Mucosa of stomach (tissue), 1 donor: Measurements from ENCODE around the gene NKIRAS2.

Experiments used
- H3K27me3 ChIP-seq: one replicate; pipeline ENCODE4 v1.7.0; 2013; ENCODE audit warnings: mild to moderate bottlenecking, low read length; ENCODE audit not compliant: control insufficient read depth, insufficient read depth
- H3K36me3 ChIP-seq: one replicate; pipeline ENCODE4 v1.7.0; 2013; ENCODE audit warnings: low read length; ENCODE audit not compliant: control insufficient read depth, insufficient read depth
- H3K4me1 ChIP-seq: one replicate; pipeline ENCODE4 v1.7.0; 2013; ENCODE audit warnings: mild to moderate bottlenecking, low read length; ENCODE audit not compliant: control insufficient read depth, insufficient read depth
- H3K4me3 ChIP-seq: one replicate; pipeline ENCODE4 v1.7.0; 2013; ENCODE audit warnings: low read length
- H3K9ac ChIP-seq: one replicate; pipeline ENCODE4 v1.7.0; 2013; ENCODE audit warnings: mild to moderate bottlenecking, low read length, moderate library complexity
- H3K9me3 ChIP-seq: one replicate; pipeline ENCODE4 v1.7.0; 2013; ENCODE audit warnings: mild to moderate bottlenecking, low read length, moderate library complexity; ENCODE audit not compliant: control insufficient read depth
- donor health status: Pancreatic carcinoma.

NKIRAS2 gene

DNA sequence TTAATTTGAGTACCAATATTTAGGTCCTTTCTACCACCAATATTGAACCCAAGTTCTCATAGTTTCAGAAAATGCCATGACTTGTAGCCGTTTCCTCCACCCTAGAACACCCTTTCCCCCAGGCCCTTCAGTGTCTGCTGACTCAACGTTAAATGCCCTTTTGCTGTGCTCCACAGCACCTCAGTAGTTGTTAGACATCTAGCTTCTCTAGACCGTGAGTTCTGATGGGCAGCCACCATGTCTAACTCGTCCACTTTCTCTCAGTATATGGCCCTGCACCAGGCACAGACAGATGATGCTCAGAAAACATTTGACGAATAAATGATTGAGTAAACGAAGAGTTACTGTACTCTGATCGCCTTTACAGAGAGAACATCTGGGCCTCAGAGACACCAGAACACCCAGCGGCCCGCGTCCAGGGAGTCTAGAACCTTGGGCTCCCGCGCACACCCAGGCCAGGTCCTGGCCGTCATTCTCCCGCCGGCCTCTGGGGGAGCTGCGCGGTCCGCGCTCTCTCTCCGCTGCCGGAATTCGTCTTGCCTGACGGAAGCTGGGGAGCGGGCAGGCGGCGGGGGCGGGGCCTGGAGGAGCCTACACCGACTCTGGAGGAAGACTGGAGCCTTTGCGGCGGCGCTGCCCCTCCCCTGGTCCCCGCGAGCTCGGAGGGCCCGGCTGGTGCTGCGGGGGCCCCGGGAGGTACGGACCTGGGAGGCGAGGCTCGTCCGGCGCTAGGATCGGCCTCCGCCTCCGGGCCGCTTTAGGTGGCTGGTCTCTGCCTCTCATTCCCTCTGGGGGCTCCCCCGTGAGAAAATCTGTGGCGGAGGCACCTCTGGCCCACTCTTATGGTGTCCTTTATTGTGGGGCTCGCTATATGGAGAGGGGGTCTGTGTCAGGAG, at the start of gene NKIRAS2:
TSS of gene NKIRAS2 (plus strand) at position 582 of the 896 bp plus-strand sequence. CDS start 1,488 bp downstream, outside the sequence.
- peaks cover 8% of the 10 kb centered on the region for H3K36me3 ChIP-seq
- peaks cover 36% of the 10 kb centered on the region for H3K4me1 ChIP-seq
- H3K4me3 ChIP-seq = peak within 1 kb of the TSS; percentile 82
- H3K27me3 ChIP-seq = no peaks in the 10 kb centered on the region
- peak within 1 kb of the TSS; percentile 96 for H3K9ac ChIP-seq
- H3K9me3 ChIP-seq = no peaks in the 10 kb centered on the region

DNA sequence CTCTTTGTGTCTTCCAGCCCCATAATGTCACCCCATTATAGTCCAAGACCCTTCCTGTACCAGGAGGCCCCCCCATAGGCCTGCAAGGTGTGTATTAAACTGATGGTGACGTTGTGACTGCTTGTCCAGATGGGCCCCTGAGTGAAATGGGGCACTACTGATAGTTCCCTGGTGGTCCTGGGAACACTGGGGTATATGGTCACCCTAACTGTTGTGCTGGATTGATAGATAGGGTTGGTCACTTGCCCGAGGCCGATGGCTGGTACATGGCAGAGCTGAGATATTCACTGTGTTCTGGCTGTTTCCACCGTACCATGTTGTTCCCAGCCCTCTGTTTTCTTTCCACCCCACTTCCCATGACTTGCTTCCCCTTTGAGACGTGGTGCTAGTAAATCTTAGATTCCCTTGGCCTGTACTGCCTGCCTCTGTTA, 49.0 kb upstream of the NKIRAS2 start:
- Histone ChIP-seq H3K4me3 (no peak overlapping the region), H3K9me3 (no peaks in the 10 kb centered on the region), H3K27me3 (no peaks in the 10 kb centered on the region), H3K4me1 (peaks cover 22% of the 10 kb centered on the region), H3K9ac (peak overlapping the region; percentile 8), H3K36me3 (peaks cover 15% of the 10 kb centered on the region)

DNA sequence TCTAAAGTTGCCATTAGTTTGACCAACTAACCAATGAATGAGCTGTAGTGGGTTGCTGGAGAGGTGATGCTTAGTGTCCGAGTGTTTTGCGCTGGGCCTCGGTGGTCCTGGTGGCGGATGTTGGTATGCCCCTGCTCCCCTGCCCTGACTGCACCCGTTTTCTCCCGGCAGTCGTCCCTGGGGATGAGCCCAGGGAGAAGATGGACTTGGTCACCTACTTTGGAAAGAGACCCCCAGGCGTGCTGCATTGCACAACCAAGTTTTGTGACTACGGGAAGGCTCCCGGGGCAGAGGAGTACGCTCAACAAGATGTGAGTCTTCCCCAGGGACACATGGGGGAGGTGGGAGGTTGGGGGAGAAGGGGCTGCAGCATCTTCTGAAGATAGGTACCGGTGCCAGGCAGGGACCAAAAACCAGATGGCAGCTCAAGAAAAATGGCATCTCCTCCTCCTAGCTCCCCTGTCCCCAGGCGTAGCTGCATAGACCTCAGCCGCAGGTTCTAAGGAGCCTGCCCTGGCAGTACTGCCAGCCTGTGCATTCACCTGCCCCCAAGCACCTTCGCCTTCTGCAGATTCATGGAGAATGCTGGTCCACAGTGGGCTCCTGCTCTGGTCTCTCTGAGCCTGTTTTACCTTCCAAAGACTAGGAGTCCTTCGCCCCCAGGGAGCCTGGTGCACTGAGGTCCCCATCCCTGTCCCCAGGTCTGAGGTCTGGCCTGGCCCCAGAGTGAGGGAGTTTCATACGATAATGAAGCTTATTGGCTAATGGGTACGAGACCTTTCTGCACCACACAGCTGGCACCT, 48.0 kb upstream of the NKIRAS2 start:
- H3K9ac ChIP-seq = no peak overlapping the region
- peaks cover 22% of the 10 kb centered on the region for H3K4me1 ChIP-seq
- no peak overlapping the region for H3K4me3 ChIP-seq
- no peaks in the 10 kb centered on the region for H3K27me3 ChIP-seq
- H3K9me3 ChIP-seq = no peaks in the 10 kb centered on the region
- peaks cover 18% of the 10 kb centered on the region for H3K36me3 ChIP-seq

DNA sequence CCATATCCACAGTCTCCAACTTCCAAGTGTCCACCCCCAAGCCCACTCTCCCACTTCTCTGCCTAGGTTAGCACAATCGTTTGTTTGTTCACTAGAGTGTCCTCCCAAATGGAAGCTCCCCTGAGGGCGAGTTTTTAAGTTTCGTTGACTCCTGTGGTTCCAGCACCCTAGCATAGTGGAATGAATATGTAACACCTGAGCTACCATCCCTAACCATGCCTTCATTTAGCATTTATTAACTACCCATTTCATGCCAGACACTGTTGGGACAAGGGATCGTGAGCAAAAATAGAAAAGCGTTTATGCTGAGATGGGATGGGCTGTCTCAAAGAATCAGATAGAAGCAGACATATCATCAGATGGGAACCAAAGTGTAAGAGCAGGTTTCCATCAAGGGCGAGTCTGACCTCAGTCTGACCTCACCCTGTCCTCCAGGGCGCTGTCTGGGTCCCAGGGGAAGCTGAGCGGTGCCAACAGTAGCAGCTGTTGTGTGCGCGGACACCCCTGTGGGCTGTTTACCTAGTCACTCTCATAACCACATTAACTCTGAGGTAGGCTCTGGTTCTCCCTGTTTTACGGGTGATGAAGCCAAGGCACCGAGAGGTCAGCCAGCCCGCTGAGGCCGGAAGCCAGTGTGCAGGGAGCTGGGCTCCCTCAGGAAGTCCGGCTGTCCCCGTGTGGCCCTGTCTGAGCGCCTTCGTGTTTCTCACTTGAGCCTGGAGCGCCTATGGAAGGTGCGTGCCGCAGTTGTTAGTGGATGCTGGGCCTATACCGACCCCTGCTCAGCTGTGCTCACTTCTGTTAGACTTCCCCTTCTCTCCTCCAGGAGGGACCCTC, 47.1 kb upstream of the NKIRAS2 start:
- peak overlapping the region; percentile 11 for H3K9ac ChIP-seq
- H3K4me1 ChIP-seq = peaks cover 28% of the 10 kb centered on the region
- H3K4me3 ChIP-seq = no peak overlapping the region
- no peaks in the 10 kb centered on the region for H3K27me3 ChIP-seq
- H3K9me3 ChIP-seq = no peaks in the 10 kb centered on the region
- peaks cover 18% of the 10 kb centered on the region for H3K36me3 ChIP-seq

DNA sequence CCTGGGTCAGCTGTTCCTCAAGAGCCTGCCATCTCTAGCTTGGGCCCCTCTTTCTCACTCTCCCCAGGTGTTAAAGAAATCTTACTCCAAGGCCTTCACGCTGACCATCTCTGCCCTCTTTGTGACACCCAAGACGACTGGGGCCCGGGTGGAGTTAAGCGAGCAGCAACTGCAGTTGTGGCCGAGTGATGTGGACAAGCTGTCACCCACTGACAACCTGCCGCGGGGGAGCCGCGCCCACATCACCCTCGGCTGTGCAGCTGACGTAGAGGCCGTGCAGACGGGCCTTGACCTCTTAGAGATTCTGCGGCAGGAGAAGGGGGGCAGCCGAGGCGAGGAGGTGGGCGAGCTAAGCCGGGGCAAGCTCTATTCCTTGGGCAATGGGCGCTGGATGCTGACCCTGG, 46.5 kb upstream of the NKIRAS2 start:
- Histone ChIP-seq H3K27me3 (no peaks in the 10 kb centered on the region), H3K4me1 (peaks cover 28% of the 10 kb centered on the region), H3K9ac (peak overlapping the region; percentile 6), H3K4me3 (no peak overlapping the region), H3K9me3 (no peaks in the 10 kb centered on the region), H3K36me3 (peaks cover 18% of the 10 kb centered on the region)

DNA sequence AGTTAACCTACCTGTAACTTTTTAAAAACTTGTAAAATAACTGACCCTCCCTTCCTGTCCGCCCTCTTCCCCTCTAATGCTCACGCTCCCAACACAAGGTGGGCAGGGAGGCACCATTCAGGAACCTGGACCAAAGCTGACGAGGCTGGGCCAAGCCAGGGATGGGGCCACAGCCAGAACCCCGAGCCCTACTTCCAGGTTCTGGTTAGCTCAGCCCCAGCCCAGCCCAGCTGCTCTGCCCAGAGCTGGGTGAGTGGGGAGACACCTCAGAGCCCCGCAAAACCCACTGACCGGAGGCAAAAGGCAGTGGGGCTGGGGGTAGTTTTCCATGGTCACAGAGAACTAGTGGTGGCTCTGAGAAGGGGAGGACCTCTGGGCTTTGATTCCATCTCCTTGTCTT, 45.9 kb upstream of the NKIRAS2 start:
- Histone ChIP-seq H3K9me3 (no peaks in the 10 kb centered on the region), H3K9ac (no peak overlapping the region), H3K27me3 (no peaks in the 10 kb centered on the region), H3K4me3 (no peak overlapping the region), H3K4me1 (peaks cover 26% of the 10 kb centered on the region), H3K36me3 (peaks cover 18% of the 10 kb centered on the region)

DNA sequence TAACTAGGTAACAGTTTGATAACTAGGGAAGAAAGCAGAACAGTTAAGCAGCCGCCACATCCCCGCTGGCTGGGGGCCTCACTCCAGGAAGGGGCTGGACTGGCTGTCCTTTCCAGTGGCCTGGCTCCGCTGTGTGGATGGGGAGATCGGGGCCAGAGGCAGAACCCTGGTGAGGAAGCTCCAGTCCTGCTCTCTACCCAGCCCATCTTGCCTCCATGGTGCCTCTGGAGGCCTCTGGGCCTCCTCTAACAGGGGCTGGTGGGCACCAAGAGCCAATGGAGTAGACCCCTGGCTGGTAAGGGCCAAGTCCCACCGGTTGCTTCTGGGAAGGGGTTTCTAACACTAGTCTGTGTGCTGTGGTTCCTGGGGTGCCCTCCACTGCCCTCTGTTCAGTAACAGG, 45.2 kb upstream of the NKIRAS2 start:
- no peaks in the 10 kb centered on the region for H3K27me3 ChIP-seq

DNA sequence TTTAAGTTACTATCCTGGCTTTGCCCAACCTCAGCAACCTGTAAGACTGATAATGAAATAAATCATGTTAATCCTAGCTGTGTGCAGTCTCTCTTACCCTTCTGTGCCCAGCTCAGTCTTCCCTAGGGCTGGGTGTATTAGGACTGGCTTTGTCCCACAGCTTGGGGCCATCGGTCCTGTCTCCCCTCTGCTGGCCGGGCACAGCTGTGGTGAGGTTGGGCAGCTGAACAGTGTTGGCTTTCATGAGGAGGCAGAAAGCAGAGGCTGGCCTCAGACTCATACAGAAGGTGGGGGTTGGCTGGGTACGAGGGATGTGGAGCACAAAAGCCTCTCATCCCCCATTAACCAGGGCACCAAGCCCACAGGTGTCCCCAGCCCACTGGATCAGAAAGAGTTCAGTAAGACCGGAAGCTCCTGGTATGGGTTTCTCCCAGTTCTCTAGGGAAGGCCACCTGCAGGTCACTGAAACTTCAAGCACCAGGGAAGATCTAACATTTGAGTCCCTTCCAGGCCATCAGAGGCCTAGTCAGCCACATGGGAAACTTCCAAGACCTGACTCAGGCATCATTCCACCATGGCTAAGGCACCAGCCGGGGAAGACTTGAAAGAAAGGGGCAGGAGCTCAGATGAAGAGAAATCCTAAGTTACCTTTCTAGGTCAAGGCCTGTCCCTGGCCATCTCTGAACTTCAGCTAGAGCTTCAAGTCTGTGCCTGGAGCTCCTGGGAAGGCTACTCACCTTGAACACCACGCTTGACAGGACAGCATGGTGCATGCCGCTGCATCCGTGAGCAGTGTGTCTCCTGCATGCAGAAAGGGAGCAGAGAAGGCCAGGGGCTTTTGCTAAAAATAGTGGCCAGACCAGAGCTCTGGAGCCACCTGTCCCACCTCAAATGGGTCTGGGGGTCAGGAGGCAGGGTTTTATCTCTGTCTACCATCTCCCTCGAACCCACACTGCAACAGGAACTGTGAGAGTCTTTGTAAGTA, 44.5 kb upstream of the NKIRAS2 start:
- H3K9me3 ChIP-seq = no peaks in the 10 kb centered on the region
- H3K36me3 ChIP-seq = peaks cover 18% of the 10 kb centered on the region
- H3K4me1 ChIP-seq = peaks cover 23% of the 10 kb centered on the region
- H3K27me3 ChIP-seq = no peaks in the 10 kb centered on the region
- H3K9ac ChIP-seq = no peak overlapping the region
- no peak overlapping the region for H3K4me3 ChIP-seq

More for the DNA sequence above, 45.2 kb upstream of the NKIRAS2 start:
- Histone ChIP-seq H3K9me3 (no peaks in the 10 kb centered on the region), H3K36me3 (peaks cover 18% of the 10 kb centered on the region), H3K4me3 (no peak overlapping the region), H3K4me1 (peaks cover 23% of the 10 kb centered on the region), H3K9ac (no peak overlapping the region)

DNA sequence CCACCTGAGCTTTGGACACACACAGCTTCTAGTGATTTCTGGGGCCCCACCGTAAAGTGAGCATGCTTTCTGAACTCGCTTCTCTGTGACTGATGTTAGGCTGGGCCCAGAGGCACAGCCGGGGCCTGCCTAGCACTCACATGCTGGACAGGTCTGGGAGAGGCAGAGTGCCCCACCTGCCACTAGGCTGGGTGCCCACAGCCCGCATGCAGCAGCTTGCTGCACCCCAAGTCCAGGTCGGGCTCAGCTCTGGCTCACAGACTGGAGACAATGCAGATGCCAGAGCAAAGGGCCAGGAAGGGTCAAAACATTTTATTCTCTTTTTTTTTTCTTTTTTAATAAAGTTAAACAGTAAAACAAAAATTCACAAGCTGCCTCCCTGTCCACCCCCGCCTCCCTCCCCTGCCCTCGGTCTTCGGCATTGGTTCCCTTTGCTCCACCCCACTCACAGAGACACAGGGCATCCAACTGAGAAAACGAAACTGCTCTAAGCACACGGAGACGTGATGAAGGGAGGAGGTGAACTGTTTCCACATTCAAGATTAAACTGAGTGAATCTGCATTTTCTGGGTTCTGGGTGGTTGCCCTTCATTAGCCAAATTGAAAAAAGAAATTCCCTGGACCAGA, 43.6 kb upstream of the NKIRAS2 start:
- Histone ChIP-seq H3K27me3 (no peaks in the 10 kb centered on the region), H3K36me3 (peaks cover 18% of the 10 kb centered on the region), H3K4me1 (peaks cover 17% of the 10 kb centered on the region), H3K9ac (no peak overlapping the region), H3K9me3 (no peaks in the 10 kb centered on the region), H3K4me3 (no peak overlapping the region)

DNA sequence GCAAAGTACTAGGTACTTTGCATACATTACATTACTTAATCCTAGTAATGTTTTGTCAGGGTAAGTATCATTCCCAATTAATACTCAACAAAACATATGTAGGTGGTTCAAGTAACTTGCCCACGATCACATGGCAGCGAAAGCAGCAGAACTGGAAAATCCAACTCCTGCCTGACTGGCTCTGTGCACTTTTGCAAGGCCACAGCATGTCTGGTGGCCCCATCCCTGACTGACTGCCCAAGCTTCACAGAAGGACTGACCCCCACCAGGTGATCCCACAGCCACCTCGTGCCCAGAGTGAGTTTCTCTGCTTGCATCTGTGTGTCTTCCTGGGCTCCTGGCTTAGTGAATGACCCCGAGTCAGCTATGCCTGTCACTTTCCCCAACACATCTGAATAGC, 41.9 kb upstream of the NKIRAS2 start:
- no peaks in the 10 kb centered on the region for H3K27me3 ChIP-seq

More for the DNA sequence above, 41.9 kb upstream of the NKIRAS2 start:
- Histone ChIP-seq H3K9me3 (no peaks in the 10 kb centered on the region), H3K36me3 (peaks cover 22% of the 10 kb centered on the region), H3K4me3 (no peak overlapping the region), H3K9ac (no peak overlapping the region), H3K4me1 (peaks cover 31% of the 10 kb centered on the region)
